Activated CD8-positive, alpha-beta memory T cell treated with anti-CD3 and anti-CD28 coated beads for 48 hours (primary cell): ENCODE results near the gene ZNF133.
"Not testable (repeated sequence)": the region's sequence is repeated elsewhere in the genome, so short reads cannot be mapped to it uniquely, and the experiment has no call there.

ENCODE experiments used
- DNase-seq, 3 experiments: peaks; one replicate each; pipeline ENCODE4 v3.0.0-alpha.2; 2020; ENCODE audit warnings: low read depth in 2 of 3, low spot score in 2 of 3

ZNF133 gene

GRCh38 chr20:18287915-18288748 is at the start of gene ZNF133:
Gene ZNF133 (plus strand): TSS chr20:18288527. CDS start chr20:18305687, 17,160 bp downstream.
- DNase-seq: peak; percentile 90 to 97 (median 95)

GRCh38 chr20:18240997-18241396 is 47.3 kb upstream of the ZNF133 start:
- no peak for DNase-seq

GRCh38 chr20:18243802-18244201 is 44.5 kb upstream of the ZNF133 start:
- DNase-seq: no peak

GRCh38 chr20:18248545-18248944 is 39.8 kb upstream of the ZNF133 start:
- DNase-seq: not testable (repeated sequence)

- DNase-seq: no peak
Observed at GRCh38 chr20:18250217-18250616, 38.1 kb upstream of the ZNF133 start.

GRCh38 chr20:18252597-18253451 is 35.5 kb upstream of the ZNF133 start:
- DNase-seq: no peak

GRCh38 chr20:18254615-18255014 is 33.7 kb upstream of the ZNF133 start:
- DNase-seq: no peak

- DNase-seq: no peak
Observed at GRCh38 chr20:18255526-18255925, 32.8 kb upstream of the ZNF133 start.

- DNase-seq: no peak
Observed at GRCh38 chr20:18256440-18257090, 31.8 kb upstream of the ZNF133 start.

GRCh38 chr20:18258126-18258860 is 30.0 kb upstream of the ZNF133 start:
- DNase-seq: no peak

- DNase-seq: no peak
Observed at GRCh38 chr20:18259730-18260129, 28.6 kb upstream of the ZNF133 start.

- no peak for DNase-seq
Observed at GRCh38 chr20:18263723-18264122, 24.6 kb upstream of the ZNF133 start.

GRCh38 chr20:18265441-18265840 is 22.9 kb upstream of the ZNF133 start:
- no peak for DNase-seq

- no peak for DNase-seq
Observed at GRCh38 chr20:18266282-18266681, 22.0 kb upstream of the ZNF133 start.

- no peak for DNase-seq
Observed at GRCh38 chr20:18267815-18268214, 20.5 kb upstream of the ZNF133 start.

- no peak for DNase-seq
Observed at GRCh38 chr20:18271160-18271559, 17.2 kb upstream of the ZNF133 start.

- DNase-seq: no peak
Observed at GRCh38 chr20:18272451-18272850, 15.9 kb upstream of the ZNF133 start.

- no peak for DNase-seq
Observed at GRCh38 chr20:18273738-18274137, 14.6 kb upstream of the ZNF133 start.

- not testable (repeated sequence) for DNase-seq
Observed at GRCh38 chr20:18275960-18276359, 12.4 kb upstream of the ZNF133 start.

GRCh38 chr20:18276821-18277220 is 11.5 kb upstream of the ZNF133 start:
- DNase-seq: peak in 2 of 3 experiments; percentile 37 to 53

- no peak for DNase-seq
Observed at GRCh38 chr20:18279242-18279641, 9.1 kb upstream of the ZNF133 start.
